CD4-positive, alpha-beta T cell treated with Interleukin-21 for 1 hour (primary cell): ENCODE data around the gene INF2.

ENCODE experiments used
- DNase-seq: peaks from one replicate; pipeline ENCODE4 v3.0.0-alpha.2; 2020

INF2 gene

DNA sequence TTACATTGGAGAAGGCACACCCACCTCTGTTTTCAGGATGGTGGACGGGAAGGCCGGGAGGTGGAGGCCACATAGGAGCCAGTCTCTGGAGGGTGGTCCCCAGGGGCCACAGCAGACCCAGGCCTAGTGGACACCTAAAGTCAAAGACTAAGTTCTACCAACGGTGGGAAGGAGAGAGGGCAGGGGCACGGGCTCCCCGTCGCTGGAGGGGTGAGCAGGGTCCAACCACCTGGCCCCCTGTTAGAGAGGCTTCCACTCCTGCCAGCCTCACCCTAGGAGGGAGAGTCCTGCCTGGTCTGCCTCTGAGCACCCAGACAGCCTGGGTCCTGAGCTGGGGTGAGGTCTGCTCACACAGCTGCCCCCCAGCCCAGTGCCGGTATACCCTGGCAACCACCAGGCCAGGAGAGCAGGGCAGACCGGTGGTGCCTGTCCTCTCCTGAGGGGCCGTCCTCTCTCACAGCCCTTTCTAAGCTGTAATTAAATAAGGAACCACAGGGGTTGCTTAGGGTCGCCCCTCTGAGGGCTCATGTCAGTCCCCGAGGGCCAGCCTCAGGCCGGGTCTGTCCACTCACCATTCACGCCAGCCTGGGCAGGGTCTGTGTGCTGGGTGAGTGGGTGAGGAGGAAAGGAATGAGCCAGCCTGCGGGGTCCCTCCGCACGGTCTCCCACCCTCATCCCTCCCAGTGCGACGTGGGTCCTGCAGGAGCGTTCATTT lies 2.3 kb downstream of the INF2 start:
- DNase-seq = no peak

- DNase-seq = no peak
Measured at GRCh38 chr14:104692261-104692938, 3.0 kb downstream of the INF2 start.

GRCh38 chr14:104692939-104693315 lies 3.5 kb downstream of the INF2 start:
- no peak for DNase-seq

DNA sequence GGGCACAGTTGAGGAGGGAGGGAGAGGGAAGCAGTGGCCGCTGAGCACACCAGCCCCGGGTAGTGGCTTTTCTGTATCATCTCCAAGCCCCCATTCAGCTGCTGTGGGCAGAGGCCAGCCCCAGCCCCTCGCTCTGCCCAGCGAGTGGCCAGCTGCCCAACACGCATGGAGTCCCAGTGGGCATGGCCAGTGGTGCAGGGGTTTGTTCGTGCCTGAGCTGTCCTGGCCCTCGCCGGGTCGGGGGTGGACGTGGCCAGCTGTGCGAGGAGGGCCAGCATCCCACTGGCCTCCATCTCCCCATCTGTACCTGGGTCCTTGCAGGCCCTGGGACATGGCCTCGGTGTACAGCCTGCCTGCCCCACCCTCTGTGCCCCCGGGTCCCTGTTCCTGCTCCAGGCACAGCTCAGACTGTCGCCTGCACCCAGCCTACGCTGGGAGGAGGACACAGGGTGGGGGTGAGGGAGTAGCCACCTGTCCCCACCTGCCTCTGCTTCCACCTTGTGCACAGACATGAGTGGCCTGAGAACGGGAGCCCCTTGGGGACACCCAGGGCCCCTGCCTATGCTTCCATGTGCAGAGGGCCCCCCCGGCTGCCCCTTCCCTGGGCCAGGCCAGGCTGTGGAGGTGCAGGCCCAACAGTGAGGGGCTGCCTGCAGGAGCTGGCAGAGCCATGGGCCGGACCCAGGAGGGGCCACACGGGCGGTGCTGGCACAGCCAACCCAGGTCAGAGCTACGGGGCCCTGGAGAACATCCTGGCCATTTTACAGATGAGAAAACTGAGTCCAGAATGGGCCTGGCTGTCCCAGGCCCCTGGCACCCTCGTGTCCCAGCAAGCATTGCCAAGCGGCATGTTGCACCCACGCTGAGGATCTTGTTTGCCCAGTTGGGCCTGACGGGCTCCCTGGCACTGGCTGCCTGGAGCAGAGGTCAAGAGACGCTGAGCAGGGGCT lies 4.3 kb downstream of the INF2 start:
- no peak for DNase-seq

GRCh38 chr14:104694475-104694950 lies 5.1 kb downstream of the INF2 start:
- no peak for DNase-seq

- DNase-seq = peak; percentile 57
Measured at GRCh38 chr14:104694991-104695659, 5.7 kb downstream of the INF2 start.

DNA sequence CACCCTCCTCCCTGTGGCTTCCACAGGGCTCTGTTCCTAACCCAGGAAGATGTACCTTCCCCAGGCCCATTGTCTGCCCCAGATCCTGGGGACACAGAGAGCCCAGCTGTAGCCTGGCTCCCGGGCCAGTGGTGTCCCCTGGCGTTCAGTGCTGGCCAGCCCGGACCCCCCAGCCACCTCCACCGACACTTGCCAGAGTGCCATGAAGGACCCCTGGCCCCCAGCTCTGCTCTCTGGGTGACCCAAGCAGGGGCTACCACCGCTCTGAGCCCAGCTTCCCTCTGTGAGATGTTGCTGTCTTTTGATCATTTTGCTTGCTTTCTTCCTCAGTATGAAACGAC lies 6.2 kb downstream of the INF2 start:
- DNase-seq = no peak

GRCh38 chr14:104696671-104697316 lies 7.4 kb downstream of the INF2 start:
- no peak for DNase-seq

- no peak for DNase-seq
Measured at GRCh38 chr14:104697317-104697703, 7.9 kb downstream of the INF2 start.

- no peak for DNase-seq
Measured at GRCh38 chr14:104697892-104698583, 8.6 kb downstream of the INF2 start.

DNA sequence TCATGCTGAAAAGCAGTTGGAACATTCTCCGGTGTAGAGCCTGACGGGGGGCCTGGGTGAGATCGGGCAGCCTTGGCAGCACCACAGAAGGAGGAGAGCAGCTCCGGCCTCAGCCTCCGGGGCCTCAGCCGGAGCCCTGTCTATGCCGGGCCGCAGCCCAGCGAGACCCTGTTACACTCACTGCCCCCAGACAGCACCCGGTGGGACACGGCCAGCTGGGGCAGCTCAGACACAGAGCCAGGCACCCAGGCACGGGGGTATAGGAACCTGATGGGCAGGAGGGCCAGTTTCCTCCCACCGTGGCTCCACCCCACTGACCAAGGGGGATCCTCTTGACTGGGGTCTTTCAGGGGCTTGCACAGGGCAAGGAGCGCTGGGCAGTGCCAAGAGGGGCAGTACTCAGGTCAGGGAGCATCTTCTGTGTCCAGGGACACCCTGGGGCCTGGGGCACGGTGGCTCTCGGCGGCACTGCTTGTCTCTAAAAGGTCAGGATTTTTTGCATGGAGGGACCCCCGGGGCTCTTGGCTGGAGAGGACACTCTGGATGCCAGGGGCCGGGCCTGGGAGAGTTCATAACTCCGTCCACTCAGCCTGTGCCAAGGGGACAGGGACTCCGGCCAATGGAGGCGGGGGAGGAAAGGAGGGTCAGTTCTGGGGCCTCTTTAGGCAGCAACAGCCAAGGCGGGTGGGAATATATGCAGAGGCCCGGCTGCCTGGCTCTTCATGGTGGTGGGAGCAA lies 9.4 kb downstream of the INF2 start:
- DNase-seq = no peak

GRCh38 chr14:104699426-104699748 lies 10.0 kb downstream of the INF2 start:
- DNase-seq = no peak

- DNase-seq = no peak
Measured at GRCh38 chr14:104700225-104700651, 10.8 kb downstream of the INF2 start.

- DNase-seq = no peak
Measured at GRCh38 chr14:104700747-104701217, 11.4 kb downstream of the INF2 start.

GRCh38 chr14:104701383-104702076 lies 12.1 kb downstream of the INF2 start:
- DNase-seq = no peak

DNA sequence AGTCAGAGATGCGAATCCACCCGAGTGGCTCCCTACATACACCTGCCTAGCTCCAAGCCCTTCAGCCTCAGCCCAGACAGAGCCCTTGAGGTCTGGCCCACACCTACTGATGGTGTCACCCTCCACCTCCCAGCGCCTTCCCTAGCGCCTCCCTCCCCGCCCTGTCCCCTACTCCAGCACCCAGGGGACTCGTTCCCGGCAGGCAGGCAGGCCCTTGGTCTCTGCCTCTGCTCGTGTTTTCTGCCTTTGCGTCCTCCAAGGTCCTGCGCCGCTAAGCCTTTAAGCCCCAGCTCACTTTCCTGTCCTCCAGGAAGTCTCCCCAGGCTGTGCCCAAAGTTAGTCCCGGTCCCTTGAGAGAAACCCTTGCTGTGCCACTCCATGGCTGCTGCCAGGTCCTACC lies 12.7 kb downstream of the INF2 start:
- DNase-seq = no peak

DNA sequence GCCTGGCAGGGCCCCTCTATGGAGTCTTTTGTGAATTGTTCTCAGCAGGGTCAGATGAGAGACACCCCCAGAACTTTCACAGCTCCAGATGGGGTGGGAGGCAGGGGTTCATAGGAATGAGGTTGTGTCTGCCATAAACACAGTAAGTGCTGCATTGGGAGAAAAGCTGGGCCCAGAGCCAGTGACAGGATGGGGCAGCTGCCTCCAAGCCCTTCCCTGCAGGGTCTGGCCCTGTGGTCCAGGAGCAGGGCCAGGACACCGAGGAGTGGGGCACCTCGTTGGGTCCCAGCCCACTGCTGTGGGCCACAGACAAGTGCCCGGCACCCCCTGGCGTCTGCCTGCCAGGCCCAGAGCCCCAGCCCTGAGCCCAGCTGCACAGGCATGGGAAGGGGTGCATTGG lies 13.3 kb downstream of the INF2 start:
- DNase-seq = no peak

- DNase-seq = no peak
Measured at GRCh38 chr14:104703269-104703668, 13.9 kb downstream of the INF2 start.

DNA sequence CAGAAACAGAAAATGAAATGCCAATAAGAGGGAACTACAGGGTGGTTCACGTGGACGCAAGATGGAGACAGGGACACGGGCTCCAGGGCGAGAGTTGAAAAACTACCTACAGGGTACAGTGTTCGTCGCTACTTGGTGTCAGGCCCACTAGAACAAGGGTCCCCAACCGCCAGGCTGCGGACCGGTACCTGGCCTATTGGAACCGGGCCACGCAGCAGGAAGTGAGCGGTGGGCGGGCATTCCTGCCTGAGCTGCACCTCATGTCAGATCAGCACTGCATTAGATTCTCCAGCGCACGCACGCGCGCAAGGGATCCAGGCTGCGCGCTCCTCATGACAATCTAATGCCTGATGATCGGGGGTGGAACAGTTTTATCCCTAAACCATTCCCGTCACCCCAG lies 14.8 kb downstream of the INF2 start:
- DNase-seq = no peak

GRCh38 chr14:104705340-104706047 lies 16.1 kb downstream of the INF2 start:
- DNase-seq = no peak
